GM20431 (cell line): ENCODE results near the gene RAD18.

Source experiments
- in situ Hi-C: fragments of 300-500 bp; cut with MseI, MboI; formaldehyde crosslinking; loops from one replicate; pipeline ENCODE4 v1.15.0; 2020; ENCODE audit warnings: low sequenced_read_pairs; ENCODE audit not compliant: unreplicated experiment

The RAD18 gene

DNA sequence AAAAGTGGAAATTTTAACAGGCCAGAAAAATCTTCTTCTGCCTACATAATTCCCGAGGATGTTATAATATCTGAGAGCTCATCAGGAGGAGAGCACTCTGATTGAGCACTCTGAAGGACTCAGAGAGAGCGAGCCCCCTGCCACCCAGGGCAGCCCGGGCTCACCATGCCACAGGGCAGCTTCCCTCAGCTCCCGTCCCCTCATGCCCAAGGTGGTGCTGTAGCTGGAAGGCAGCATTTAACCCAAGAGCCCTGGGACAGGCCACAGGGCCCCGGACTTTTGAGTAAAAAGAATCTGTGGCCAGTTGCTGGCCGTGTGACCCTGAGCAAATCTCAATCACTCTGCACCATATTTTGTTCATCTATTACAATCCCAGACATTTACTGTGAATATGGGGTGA is 23.5 kb upstream of the RAD18 start:
- in situ Hi-C loops: no loop called here

DNA sequence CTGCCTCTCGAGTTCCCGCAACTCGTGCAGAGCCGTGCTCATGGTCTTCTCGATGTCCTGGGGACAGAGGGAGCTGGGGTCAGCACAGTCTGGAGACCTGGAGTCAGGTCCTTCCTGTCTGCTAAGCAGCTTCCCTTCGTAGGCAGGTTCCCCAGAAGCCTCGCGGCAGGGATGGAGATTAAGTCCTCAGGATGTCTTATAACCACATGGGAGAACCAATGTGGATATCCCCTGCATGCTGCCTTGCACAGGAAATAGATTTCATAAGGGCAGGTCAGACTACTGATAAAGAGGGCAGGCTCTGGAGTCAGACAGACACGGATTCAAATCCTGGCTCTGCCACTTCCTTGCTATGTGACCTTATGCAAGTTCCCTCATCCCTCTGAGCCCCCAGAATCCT is 22.6 kb upstream of the RAD18 start:
- in situ Hi-C loops: no loop called here

DNA sequence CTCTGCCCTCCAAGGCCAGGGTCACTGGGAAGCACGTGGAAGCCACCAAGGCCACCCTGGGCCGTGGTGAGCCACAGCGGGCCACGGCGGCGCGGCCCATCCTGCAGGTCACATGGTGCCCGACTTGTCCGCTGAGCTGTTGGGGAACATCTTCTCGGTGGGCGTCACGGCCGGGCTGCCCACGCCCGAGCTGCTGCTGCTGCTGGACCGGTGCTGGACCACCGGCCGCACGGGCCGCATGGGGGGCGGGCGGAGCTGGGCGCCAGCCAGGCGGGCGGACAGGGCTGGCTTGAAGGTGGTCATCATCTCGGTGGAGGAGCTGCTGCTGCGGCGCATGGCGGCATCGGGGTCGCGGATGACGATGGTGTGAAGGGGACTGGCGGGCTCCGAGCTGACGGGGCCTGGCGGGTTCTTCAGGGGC is 22.1 kb upstream of the RAD18 start:
- in situ Hi-C loops: no loop called here

DNA sequence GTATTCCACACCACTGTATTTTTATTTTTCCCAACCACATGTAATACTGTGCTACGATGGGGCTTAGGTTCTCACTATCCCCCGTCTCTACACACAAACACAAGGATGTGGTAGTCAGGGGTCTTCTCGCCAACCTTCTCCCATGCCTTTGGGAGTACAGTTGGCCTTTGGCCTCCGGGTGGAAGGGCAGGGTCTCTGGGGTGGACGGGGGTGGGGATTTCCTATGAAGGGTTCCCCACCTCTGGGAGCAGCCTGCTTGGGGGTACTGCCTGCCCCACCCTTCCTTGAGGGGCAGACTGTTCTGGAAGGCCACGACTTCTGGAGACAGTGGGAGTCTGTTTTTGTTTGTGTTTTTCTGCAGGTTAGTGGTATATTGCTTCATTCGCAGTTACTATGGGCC is 21.3 kb upstream of the RAD18 start:
- in situ Hi-C loops: no loop called here

DNA sequence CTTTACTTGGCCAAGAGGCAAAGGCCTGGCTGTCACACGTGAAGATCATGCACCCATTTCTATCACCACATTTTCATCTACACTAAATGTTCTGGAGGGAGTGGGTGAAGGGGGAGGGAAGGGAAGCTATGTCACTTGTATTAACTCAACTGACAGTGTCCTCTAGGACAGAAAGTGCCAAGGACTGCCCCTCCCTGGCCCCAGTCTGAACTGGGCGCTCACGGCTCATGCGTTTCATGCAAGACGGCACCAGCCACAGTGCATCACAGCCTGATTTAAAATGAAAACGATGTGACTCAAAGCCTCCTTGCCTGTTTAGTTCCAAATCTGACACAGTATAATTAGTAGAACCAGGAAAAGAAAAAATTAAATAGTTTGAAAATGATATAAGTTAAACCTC is 20.8 kb upstream of the RAD18 start:
- in situ Hi-C loops: no loop called here

DNA sequence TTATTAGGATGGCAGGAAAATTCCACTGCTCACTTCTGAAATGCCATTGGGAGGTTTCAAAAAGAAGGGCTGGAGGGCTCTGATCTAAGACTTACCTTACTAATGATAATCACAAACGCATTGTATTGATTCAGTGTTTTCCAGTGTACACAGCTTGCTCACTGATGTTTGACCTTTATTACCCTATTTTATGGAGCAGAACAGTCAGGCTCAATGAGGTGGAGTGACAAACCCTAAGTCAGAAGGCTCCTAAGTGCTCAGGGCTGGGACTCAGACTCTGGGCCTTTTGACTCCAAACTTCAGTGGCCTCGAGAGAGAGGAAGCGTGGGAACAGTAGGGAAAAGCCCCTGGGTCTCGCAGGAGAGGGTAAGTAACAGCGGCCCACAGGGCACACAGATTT is 20.3 kb upstream of the RAD18 start:
- in situ Hi-C loops: no loop called here

DNA sequence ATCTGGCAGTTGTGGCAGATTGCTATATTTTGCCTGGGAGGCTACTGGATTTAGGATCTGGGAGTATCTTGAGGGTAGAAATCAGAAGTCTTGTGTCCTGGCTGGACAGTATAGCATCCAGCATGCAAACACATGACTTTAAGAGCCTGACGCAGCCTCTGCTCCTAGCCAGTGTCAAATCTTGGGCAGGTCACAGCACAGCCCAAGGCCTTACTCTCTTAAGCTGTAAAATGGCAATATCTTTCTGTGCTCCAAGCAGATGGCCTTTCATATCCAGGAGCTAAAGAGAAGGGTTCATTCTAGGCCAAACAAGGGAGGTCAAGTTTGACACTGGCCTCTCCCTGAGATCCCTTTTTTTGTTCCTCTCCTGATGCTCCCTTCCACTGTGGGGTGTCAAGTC is 19.8 kb upstream of the RAD18 start:
- in situ Hi-C loops: no loop called here

DNA sequence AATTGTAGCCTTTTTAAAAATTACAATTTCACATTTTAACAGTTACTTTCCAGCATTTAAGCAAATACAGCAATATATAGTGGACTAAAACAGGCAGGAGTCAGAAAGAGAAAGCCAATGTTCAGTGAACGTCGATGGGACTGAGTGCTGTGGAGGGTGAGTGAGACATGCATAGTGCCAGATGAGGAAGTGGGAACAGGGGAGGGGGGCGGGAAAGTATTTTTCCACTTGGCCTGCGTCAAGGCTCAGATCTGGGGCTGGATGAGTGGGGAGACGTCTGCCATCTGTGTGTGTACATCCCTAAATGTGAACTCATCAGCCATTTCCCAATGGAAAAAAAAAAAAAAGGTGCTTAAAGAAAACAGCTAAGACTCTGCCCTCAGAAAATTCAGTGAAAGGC is 19.2 kb upstream of the RAD18 start:
- in situ Hi-C loops: no loop called here

DNA sequence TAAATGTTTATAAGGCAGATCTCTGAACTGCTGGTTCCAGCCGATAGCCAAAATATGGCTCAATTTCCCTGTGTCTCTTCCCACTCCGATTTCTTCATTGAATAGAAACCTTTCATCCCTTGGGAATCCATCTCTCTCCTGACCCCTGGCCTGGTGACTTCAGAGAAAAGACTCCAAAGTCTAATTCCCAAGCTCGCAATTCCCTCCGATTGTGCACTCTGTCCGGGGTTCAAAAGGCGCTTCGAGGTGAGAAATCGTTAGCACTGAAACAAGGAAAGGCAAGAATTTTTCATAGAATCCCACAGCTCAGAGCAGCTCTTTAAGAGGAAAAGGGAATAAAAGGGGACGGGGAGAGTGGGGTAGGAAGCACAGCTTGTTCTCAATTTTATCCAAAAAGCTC is 18.4 kb upstream of the RAD18 start:
- in situ Hi-C loops: no loop called here

DNA sequence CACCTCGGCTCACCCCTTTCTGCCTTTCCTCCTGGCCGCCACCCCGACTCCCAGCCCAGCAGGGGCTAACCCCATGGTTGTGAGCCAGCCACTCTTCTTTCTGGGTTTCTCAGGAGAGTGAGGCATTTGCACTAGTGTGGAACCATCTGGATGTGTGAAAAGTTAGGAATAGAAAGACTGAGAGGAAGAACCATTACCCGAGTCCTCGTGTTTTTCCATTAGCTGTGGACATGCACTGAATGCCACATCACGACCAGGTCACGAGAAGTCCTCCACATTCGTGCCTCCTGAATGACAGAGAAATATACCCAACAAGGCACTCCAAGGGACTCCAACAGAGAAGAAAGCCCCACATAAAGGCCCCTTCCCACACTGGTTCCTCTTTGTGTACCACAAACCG is 18.0 kb upstream of the RAD18 start:
- in situ Hi-C loops: no loop called here

DNA sequence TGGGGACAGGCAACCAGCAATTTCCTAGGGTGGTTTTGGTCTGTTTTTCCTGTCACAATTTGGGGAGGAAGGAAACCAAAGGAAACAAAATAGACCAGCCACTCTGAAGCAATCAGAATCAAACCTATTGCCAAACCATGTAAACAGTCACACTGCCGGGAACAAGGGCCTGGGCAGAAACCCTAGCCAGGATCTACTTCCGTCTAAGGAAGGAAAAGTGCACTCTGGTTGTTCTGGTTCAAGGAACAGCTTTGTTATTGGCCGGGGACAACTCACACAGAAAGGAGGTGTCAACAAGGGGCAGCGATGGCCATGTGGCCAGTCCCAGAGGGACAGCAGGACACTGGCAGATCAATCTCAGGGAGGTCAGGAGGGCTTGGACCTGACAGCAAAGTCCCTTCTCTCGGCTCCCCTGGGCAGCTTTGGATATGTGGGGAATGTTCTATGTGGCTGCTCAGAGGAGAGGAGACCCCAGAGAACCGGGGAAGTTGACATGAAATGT is 17.5 kb upstream of the RAD18 start:
- in situ Hi-C loops: no loop called here

DNA sequence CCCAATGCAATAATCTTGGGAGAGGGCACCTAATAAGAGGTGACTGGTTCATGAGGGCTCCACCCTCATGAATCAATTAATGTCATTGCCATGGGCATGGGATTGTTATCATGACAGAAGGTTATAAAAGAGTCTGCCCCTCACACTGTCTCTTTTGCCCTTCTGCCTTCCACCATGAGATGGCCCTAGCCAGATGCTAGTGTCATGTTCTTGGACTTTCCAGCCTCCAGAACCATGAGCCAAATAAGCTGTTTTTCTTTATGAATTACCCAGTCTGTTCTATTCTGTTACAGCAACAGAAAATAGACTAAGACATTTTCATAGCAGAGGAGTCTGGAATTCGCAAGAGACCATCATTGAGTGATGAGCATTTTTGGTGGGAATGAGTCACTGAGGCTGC is 16.0 kb upstream of the RAD18 start:
- in situ Hi-C loops: no loop called here

DNA sequence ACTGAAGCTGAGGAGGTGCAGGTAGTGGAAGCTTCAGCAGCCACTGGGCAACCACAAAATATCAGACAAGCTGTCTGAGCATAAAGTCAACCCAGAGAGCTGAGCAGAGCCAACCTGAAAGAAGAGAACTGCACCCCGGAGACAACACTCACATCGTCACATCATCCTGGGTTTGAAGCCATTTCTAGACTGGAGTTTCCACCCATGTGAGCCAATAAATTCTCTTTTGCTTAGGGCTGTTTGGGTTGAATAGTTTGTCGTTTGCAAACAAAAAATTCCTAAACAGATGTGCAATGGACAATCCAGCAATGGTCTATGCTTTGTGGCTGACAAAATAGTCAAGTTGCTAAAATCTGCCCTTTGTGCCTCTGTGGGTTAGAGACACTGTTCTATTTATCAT is 15.3 kb upstream of the RAD18 start:
- in situ Hi-C loops: no loop called here

DNA sequence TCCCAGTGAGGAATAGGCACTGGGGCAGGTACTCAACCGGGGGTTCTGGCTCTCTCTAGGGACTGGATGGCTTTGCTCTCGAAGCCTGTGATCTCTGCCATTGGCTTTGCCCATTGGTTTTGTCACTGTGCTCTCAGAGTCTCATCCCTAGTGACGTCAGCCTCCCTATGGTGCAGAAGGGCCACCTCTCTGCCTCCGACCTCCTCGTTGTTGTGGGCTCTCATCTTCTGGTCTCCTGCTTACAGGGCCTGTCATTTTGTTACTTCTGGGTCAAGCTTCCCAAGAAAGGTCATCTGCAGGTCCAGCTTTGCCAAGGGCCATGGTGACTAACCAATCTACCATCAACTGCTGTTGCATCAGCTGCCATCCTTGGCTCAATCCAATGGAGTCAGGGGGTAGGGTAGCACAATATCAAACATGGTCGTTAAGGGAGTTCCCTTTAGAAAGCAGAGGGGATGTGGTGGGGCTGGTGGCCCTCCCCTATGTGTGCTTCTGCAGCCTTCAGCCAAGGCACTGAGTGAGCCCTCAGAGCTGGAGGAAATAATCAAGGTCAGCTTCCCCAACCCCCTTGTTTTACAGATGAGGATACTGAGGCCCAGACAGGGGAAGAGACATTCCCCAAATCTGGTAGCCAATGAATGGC is 13.4 kb upstream of the RAD18 start:
- in situ Hi-C loops: no loop called here

DNA sequence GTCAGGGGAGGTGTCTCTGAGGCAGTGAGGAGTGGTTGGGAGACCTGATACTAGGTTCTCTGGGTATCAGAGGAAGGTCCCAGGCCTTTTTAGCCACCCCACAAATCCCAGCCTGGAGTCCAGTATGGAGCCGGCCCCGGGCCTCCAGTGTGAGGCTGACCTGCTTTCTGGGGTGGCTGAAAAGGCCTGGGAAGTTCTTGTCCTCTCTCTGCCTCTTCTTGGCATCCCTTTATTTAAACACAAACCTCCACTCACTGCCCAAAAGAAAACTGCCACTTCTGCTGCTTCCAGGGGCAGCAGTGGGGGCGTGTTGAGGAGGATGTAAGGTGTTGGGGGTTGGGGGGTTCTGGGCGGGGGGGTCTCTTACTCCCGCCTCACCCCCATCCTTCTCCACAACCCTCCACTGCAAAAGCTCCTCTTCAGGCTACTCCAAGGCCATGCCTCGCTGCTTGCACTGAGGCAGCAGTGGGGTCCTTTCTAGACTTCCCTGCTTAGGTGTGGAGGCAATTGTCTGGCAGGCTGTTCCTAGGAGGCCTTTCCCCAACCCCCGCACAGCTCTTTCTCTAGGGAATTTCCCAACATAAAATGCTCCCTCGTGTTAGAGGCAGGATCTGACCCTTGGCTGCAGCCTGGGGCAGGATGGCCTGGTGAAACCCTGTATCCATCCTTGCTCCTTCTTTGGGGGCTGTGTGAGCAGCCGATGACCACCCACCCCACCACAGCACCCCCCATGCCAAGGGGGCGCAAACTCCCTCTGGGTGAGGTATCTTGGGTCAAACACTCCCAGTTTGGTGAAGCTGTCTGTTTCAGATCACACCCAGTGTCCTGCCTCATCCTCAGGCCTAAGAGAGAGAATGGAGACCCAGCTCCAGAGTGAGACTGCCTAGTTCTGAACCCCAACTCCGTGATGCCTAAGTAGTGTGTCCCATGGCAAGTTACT is 12.1 kb upstream of the RAD18 start:
- in situ Hi-C loops: no loop called here

DNA sequence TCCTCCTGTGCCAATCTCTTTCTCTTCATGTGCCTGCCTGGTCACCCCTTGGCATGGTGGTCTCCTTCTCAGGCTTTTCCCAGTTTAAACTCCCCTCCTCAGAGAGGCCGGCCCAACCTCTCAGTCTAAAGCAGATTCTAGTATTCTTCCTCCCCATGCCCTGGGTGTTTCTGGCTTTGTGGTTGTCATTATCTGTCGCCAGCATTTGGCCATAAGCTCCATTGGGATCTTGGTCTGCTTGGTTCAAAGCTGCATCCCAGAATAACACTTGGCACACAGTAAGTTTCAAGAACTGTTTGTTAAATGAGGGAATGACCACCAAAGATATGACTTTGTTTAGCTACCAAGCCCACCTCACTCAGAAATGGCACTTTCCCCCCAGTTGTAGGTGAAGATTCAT is 11.2 kb upstream of the RAD18 start:
- in situ Hi-C loops: loop anchor here (5.0 kb wide), 1 partner anchor 328 kb away; no protein-coding TSS in a partner anchor

DNA sequence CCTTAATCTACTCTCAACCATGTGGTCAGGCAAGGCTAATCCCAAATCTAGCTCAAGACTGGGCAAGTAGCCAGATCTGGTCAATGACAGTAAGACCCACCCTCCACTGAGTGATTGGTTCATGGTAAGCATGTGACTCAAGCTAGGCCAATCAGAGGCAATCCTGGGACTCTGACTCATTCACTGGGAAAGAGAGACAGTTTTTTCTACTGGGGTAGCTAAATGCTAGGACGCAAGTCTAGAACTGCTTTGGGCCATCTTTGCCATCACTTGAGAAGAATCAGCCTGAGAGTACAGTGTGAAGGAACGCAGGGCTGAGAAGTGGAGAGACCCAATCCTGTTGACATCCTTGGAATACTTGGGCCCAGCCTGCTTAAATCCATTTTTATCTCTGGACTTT is 9.4 kb upstream of the RAD18 start:
- in situ Hi-C loops: loop anchor here (5.0 kb wide), 1 partner anchor 330 kb away; no protein-coding TSS in a partner anchor

DNA sequence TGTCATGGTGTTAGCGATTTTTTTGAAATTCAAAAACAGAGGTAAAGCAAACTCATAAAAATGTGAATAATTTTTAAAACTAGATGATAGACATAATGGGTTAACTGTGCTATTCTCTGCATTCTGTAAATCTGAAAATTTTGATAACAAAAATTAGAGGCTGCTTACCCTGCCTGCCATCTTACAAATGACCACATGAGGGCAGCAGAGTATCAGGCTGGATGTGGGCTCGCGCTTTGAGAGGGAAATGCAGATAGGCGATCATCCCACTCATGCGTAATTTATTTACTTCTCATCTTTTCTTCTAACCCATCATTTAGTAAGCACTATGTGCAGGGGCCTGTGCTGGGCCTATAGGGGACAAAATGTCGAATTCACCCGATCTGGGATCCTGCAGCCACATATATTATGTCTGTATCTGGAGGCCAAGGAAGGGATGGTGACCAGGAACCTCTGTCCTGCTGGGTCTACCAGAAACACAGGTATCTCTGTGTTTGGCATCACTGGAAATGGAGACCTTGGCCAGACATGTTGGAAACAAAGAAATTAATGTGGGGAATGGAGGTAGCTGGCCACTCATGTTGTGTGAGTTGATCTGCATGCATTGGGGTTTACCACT is 7.8 kb upstream of the RAD18 start:
- in situ Hi-C loops: loop anchor here (5.0 kb wide), 1 partner anchor 331 kb away; no protein-coding TSS in a partner anchor

DNA sequence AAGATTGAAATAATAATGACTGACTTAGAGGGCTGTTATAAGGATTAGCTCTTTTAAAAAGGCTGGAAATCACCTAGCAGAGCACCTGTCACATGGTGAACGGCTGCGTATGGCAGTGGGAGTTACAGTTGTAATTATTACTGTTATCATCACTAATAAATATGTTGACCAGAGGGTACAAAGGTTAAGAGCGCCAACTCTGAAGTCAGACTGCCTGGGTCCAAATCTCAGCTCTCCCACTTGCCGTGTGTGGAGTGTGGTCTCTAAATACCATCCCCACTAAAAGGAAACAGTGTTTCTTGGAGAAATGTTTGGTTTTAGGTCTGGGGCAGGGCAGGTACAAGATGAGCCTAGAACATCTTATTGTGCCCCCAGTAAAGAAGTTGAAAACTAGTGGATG is 6.0 kb upstream of the RAD18 start:
- in situ Hi-C loops: no loop called here

DNA sequence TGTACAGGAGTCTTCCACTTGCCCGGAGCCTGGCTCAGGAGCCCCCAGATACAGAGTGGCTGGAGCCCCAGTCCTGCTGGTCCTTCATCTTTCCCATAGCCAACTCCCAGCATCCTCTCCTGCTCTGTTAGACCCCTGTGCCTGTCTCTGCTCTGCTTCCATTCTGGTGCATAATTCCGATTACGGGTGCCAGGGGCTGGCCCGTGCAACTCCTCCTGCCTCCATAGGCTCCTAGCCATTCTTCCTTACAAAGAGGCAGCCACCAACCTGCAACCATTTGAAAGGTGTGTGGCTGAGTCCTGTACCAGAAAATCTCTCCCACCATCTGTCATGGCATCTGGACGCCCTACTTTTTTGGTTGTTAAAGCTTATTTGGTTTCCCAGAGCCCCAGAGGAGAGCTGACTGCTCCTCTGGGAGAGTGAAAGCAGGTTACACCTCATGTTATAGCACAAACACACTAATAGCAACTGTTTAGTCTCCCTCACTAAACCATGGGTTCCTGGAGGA is 5.2 kb upstream of the RAD18 start:
- in situ Hi-C loops: no loop called here

DNA sequence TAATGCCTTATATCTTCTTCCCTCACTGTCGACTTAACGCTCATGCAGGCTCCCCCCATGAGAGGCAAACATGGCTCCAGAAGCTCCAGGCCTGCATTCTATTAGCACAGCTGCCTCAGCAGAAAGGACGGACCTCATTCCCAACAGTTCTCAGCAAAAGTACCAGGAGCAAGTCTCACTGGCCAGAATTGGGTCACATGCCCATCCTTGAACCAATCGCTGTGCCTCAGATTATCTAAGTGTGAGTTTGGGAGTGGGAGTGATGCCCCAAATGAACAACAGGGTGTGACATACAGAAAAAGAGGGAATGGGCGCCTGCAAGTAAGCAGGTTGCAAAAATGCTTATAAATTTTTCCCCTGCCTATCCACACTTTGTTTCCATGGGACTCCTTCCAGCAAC is 4.3 kb upstream of the RAD18 start:
- in situ Hi-C loops: no loop called here
